GM18511 (cell line): Measurements from ENCODE around the gene ZNF346.

Experiments
- ATAC-seq: cut with Tn5 transposase; IDR thresholded peaks from one replicate; pipeline ENCODE4 v1.9.1; 2021; ENCODE audit warnings: mild to moderate bottlenecking, moderate library complexity; ENCODE audit not compliant: unreplicated experiment

ZNF346 gene

GRCh38 chr5:177093082-177093712 is 70.7 kb downstream of the ZNF346 start:
- no peak for ATAC-seq

- no peak for ATAC-seq
Measured at GRCh38 chr5:177093803-177094202, 71.3 kb downstream of the ZNF346 start.

GRCh38 chr5:177094224-177095087 is 72.0 kb downstream of the ZNF346 start:
- no peak for ATAC-seq

GRCh38 chr5:177095088-177095669 is 72.7 kb downstream of the ZNF346 start:
- no peak for ATAC-seq

GRCh38 chr5:177096162-177097015 is 73.9 kb downstream of the ZNF346 start:
- no peak for ATAC-seq

GRCh38 chr5:177097016-177097985 is 74.8 kb downstream of the ZNF346 start:
- no peak for ATAC-seq

- no peak for ATAC-seq
Measured at GRCh38 chr5:177098120-177098469, 75.6 kb downstream of the ZNF346 start.

GRCh38 chr5:177098470-177099141 is 76.1 kb downstream of the ZNF346 start:
- no peak for ATAC-seq

GRCh38 chr5:177099422-177100093 is 77.1 kb downstream of the ZNF346 start:
- ATAC-seq, result no peak

GRCh38 chr5:177100714-177101121 is 78.2 kb downstream of the ZNF346 start:
- no peak for ATAC-seq

- no peak for ATAC-seq
Measured at GRCh38 chr5:177103523-177104253, 81.2 kb downstream of the ZNF346 start.

GRCh38 chr5:177105691-177106476 is 83.4 kb downstream of the ZNF346 start:
- no peak for ATAC-seq

GRCh38 chr5:177107159-177107558 is 84.7 kb downstream of the ZNF346 start:
- ATAC-seq, result no peak

GRCh38 chr5:177109810-177110209 is 87.3 kb downstream of the ZNF346 start:
- no peak for ATAC-seq

GRCh38 chr5:177111720-177112394 is 89.4 kb downstream of the ZNF346 start:
- no peak for ATAC-seq

GRCh38 chr5:177112589-177113220 is 90.2 kb downstream of the ZNF346 start:
- ATAC-seq, result no peak
